H1 (cell line): ENCODE measurements around the gene NUP188. TPM values are rescaled to one million over a fixed set of nuclear protein-coding genes. Genes with fewer than 3 reads are reported as not detected.

Source experiments
- CTCF ChIA-PET: fragments of 300-600 bp; sonication (Branson Sonifier 250); formaldehyde crosslinking; loops from one replicate; lab custom pipeline; 2021; ENCODE audit not compliant: partially characterized antibody; lab: Charles Lee
- POLR2A ChIA-PET: fragments of 300-600 bp; sonication (Branson Sonifier 250); formaldehyde crosslinking; loops from one replicate; lab custom pipeline; 2021; ENCODE audit warnings: inconsistent platforms; ENCODE audit not compliant: partially characterized antibody; lab: Charles Lee
- DNase-seq, 2 experiments: peaks; one replicate each; pipeline versions ENCODE4 v3.0.0 to v3.0.0-alpha.2; 2010 to 2022; ENCODE audit warnings: low spot score in 2 of 2, low read depth in 1 of 2, mixed read lengths in 1 of 2
- FAIRE-seq: peaks from 2 replicates; lab custom pipeline; 2011; peaks lifted over from hg19 to GRCh38; lab: Jason Lieb, UNC
- H2AFZ ChIP-seq: 2 replicates; pipeline ENCODE4 v1.8.1; 2012; ENCODE audit warnings: low read length, inconsistent platforms
- H2AK5ac ChIP-seq: 2 replicates; pipeline ENCODE4 v1.6.1; 2013; ENCODE audit warnings: low read depth, low read length
- H2BK120ac ChIP-seq: replicated peaks from 2 replicates; pipeline ENCODE3; 2013; ENCODE audit warnings: low read depth, low read length, inconsistent platforms
- H2BK12ac ChIP-seq: 2 replicates; pipeline ENCODE4 v1.6.1; 2013; ENCODE audit warnings: low read depth, low read length
- H2BK15ac ChIP-seq: 2 replicates; pipeline ENCODE4 v1.6.1; 2013; ENCODE audit warnings: low read length
- H2BK20ac ChIP-seq: 2 replicates; pipeline ENCODE4 v1.6.1; 2013; ENCODE audit warnings: low read length
- H2BK5ac ChIP-seq: 2 replicates; pipeline ENCODE4 v1.6.1; 2013; ENCODE audit warnings: low read depth, low read length
- H3K14ac ChIP-seq: 2 replicates; pipeline ENCODE4 v1.6.1; 2013; ENCODE audit warnings: inconsistent platforms; ENCODE audit not compliant: insufficient read length
- H3K18ac ChIP-seq: 2 replicates; pipeline ENCODE4 v1.6.1; 2013; ENCODE audit warnings: low read length; ENCODE audit errors: extremely low read depth
- H3K23ac ChIP-seq: 2 replicates; pipeline ENCODE4 v1.6.1; 2013; ENCODE audit warnings: inconsistent platforms; ENCODE audit not compliant: insufficient read length
- H3K23me2 ChIP-seq: 2 replicates; pipeline ENCODE4 v1.6.1; 2013; ENCODE audit warnings: low read depth, low read length
- H3K27ac ChIP-seq: 2 replicates; pipeline ENCODE4 v1.6.1; 2011; ENCODE audit warnings: low read depth, low read length, inconsistent platforms
- H3K27me3 ChIP-seq, 4 experiments: replicated peaks in 1 of 4; 1 replicate in 1 of 4; 2 replicates in 3 of 4; pipeline versions ENCODE4 v1.6.1 to v1.8.1; 2011 to 2013; ENCODE audit warnings: low read length in 3 of 4, mild to moderate bottlenecking in 3 of 4, inconsistent platforms in 2 of 4, mixed read lengths in 2 of 4, moderate library complexity in 1 of 4; ENCODE audit not compliant: control insufficient read depth in 3 of 4, insufficient read depth in 3 of 4; ENCODE audit errors: extremely low read depth in 1 of 4
- H3K36me3 ChIP-seq, 4 experiments: 2 replicates each; pipeline versions ENCODE4 v1.6.1 to v1.8.1; 2011 to 2013; ENCODE audit warnings: mild to moderate bottlenecking in 4 of 4, low read length in 3 of 4, moderate library complexity in 2 of 4, control low read depth in 1 of 4, inconsistent platforms in 1 of 4; ENCODE audit not compliant: insufficient read depth in 4 of 4, control insufficient read depth in 2 of 4
- H3K4ac ChIP-seq: replicated peaks from 2 replicates; pipeline ENCODE3; 2013; ENCODE audit warnings: low read length, low read depth, mixed read lengths, inconsistent platforms; ENCODE audit not compliant: insufficient read length
- H3K4me1 ChIP-seq, 4 experiments: replicated peaks in 1 of 4; 1 replicate in 1 of 4; 2 replicates in 3 of 4; pipeline versions ENCODE4 v1.6.1 to v1.8.1; 2011 to 2013; ENCODE audit warnings: low read length in 3 of 4, inconsistent platforms in 2 of 4, mixed read lengths in 1 of 4; ENCODE audit not compliant: insufficient read depth in 4 of 4, control insufficient read depth in 3 of 4
- H3K4me2 ChIP-seq, 2 experiments: 2 replicates each; pipeline versions ENCODE4 v1.6.1 to v1.8.1; 2011 to 2013; ENCODE audit warnings: low read depth in 2 of 2, low read length in 2 of 2, control low read depth in 1 of 2, inconsistent platforms in 1 of 2, mild to moderate bottlenecking in 1 of 2; ENCODE audit not compliant: insufficient read depth in 1 of 2
- H3K4me3 ChIP-seq, 4 experiments: fragments of 200-600, 300-600 bp in 1 of 4; sonication (generic), shearing (Covaris generic), sonication (Bioruptor Twin) in 1 of 4; 2 replicates each; pipeline versions ENCODE4 v1.5.1 to v1.8.1; 2011 to 2016; ENCODE audit warnings: low read length in 4 of 4, low read depth in 3 of 4, control low read depth in 2 of 4, inconsistent platforms in 2 of 4, mild to moderate bottlenecking in 2 of 4, mixed read lengths in 1 of 4, moderate library complexity in 1 of 4; ENCODE audit not compliant: insufficient read depth in 2 of 4; ENCODE audit errors: extremely low read depth in 1 of 4
- H3K56ac ChIP-seq: replicated peaks from 2 replicates; pipeline ENCODE3; 2013; ENCODE audit warnings: low read depth, mild to moderate bottlenecking, mixed read lengths, low read length, inconsistent platforms; ENCODE audit not compliant: insufficient read length
- H3K79me1 ChIP-seq: 2 replicates; pipeline ENCODE4 v1.6.1; 2013; ENCODE audit warnings: low read depth, low read length, control low read depth
- H3K79me2 ChIP-seq, 2 experiments: 2 replicates each; pipeline versions ENCODE4 v1.6.1 to v1.8.1; 2012 to 2013; ENCODE audit warnings: low read length in 2 of 2, mild to moderate bottlenecking in 2 of 2, inconsistent platforms in 1 of 2; ENCODE audit not compliant: insufficient read depth in 2 of 2, control insufficient read depth in 1 of 2
- H3K9ac ChIP-seq, 4 experiments: replicated peaks in 1 of 4; 1 replicate in 1 of 4; 2 replicates in 3 of 4; pipeline versions ENCODE4 v1.6.1 to v1.8.1; 2011 to 2013; ENCODE audit warnings: low read depth in 3 of 4, low read length in 3 of 4, control low read depth in 2 of 4, mild to moderate bottlenecking in 2 of 4, moderate library complexity in 2 of 4, inconsistent platforms in 1 of 4; ENCODE audit errors: extremely low read depth in 1 of 4
- H3K9me3 ChIP-seq, 2 experiments: 2 replicates each; pipeline versions ENCODE4 v1.6.1 to v1.8.1; 2012 to 2013; ENCODE audit warnings: mild to moderate bottlenecking in 2 of 2, moderate library complexity in 2 of 2, control low read depth in 1 of 2, inconsistent platforms in 1 of 2, low read depth in 1 of 2, low read length in 1 of 2, mixed read lengths in 1 of 2; ENCODE audit not compliant: insufficient read depth in 2 of 2
- H4K20me1 ChIP-seq, 2 experiments: replicated peaks in 1 of 2; 2 replicates each; pipeline versions ENCODE3 to v1.8.1; 2011 to 2013; ENCODE audit warnings: inconsistent platforms in 2 of 2, low read length in 2 of 2, mild to moderate bottlenecking in 1 of 2; ENCODE audit not compliant: insufficient read depth in 2 of 2, control insufficient read depth in 1 of 2
- H4K5ac ChIP-seq: 2 replicates; pipeline ENCODE4 v1.6.1; 2013; ENCODE audit warnings: low read length, low read depth, mixed read lengths, inconsistent platforms; ENCODE audit not compliant: insufficient read length
- H4K8ac ChIP-seq: 2 replicates; pipeline ENCODE4 v1.8.0; 2013; ENCODE audit warnings: mild to moderate bottlenecking, moderate library complexity, low read length, inconsistent platforms; ENCODE audit not compliant: insufficient read depth; ENCODE audit errors: extremely low read depth
- H4K91ac ChIP-seq: replicated peaks from 2 replicates; pipeline ENCODE3; 2013; ENCODE audit warnings: low read length, mixed read lengths, inconsistent platforms; ENCODE audit not compliant: insufficient read length
- JUN ChIP-seq: IDR thresholded peaks from 2 replicates; pipeline ENCODE4 v1.6.1; 2011; ENCODE audit warnings: low read depth, mild to moderate bottlenecking, improper control_type of control experiment, low read length
- KDM5A ChIP-seq: fragments of 200-600 bp; IDR thresholded peaks from 2 replicates; pipeline ENCODE4 v1.7.1; 2012; ENCODE audit warnings: mild to moderate bottlenecking, low read length, inconsistent platforms, mixed read lengths
- TBP ChIP-seq: IDR thresholded peaks from 2 replicates; pipeline ENCODE4 v1.6.1; 2011; ENCODE audit warnings: low read depth, low read length, improper control_type of control experiment
- WGBS, 2 experiments: shearing (Covaris generic) in 1 of 2; methylation state at CpG; one replicate each; pipeline versions ENCODE4 v1.1.6 to v1.1.7; 2013 to 2015; ENCODE audit warnings: low lambda C conversion rate in 2 of 2, mixed read lengths in 2 of 2, inconsistent platforms in 1 of 2, low coverage in 1 of 2, missing lambda C conversion rate in 1 of 2; ENCODE audit not compliant: insufficient replicate concordance in 2 of 2, insufficient coverage in 1 of 2, insufficient read length in 1 of 2; ENCODE audit errors: extremely low coverage in 1 of 2, missing lambda C conversion rate in 1 of 2; 5-methylcytosine and 5-hydroxymethylcytosine counted together
- polyA plus RNA-seq, 7 experiments: library from polyadenylated mRNA; depleted of rRNA in 3 of 7; stranded (reverse) in 5 of 7; unstranded in 2 of 7; fragments of >200 nt in 5 of 7; fragments of 200-250 nt in 2 of 7; gene quantifications; 1 replicate in 5 of 7; 2 replicates in 1 of 7; 4 replicates in 1 of 7; pipeline versions ENCODE4 v1.2.1 to v1.2.3, GENCODE V29; 2011 to 2013; ENCODE audit warnings: missing spikeins in 2 of 7, mixed read lengths in 2 of 7
- total RNA-seq: library from RNA; stranded (reverse); fragmentation: NEBNext Ultra II Directional; extraction: Animal tissue kit (Norgen Biotek cat#: 25700); gene quantifications from 2 replicates; pipeline ENCODE4 v1.2.1, GENCODE V29; 2021

The NUP188 gene
- total and polyA plus RNA-seq, 2 of the 8 experiments (the other 6 are each of a cell fraction or from before 2014, with no cell fraction given) = 90.1 to 111 TPM

- no peak overlapping the region for H3K9ac ChIP-seq
- POLR2A ChIA-PET = interaction anchor here (0.7 to 1.5 kb wide), 5 partner anchors 9 to 84 kb away, joined by 3 to 4 read pairs (median 3); no protein-coding TSS in a partner anchor
- no peak for TF ChIP-seq TBP
- TF ChIP-seq KDM5A = no peak
- TF ChIP-seq JUN = no peak
Observed at GRCh38 chr9:128903079-128903461, 44.4 kb upstream of the NUP188 start.

More at GRCh38 chr9:128903079-128903461, 44.4 kb upstream of the NUP188 start:
- Histone ChIP-seq H3K14ac (no peak overlapping the region), H2BK5ac (no peak overlapping the region), H3K9me3 (no peaks in the 10 kb centered on the region), H2BK120ac (no peak overlapping the region), H3K23me2 (no peaks in the 10 kb centered on the region), H4K20me1 (peaks cover 7 to 17% of the 10 kb centered on the region in 2 experiments), H3K27ac (no peak overlapping the region), H2BK12ac (0 out of 2 replicates have a peak overlapping the region, but pooled peaks have one; percentile 17), H3K4me1 (peaks cover 0 to 4% (median 0%) of the 10 kb centered on the region in 4 experiments; a peak in 1 of 7 replicates), H2BK20ac (no peak overlapping the region), H3K4ac (no peak overlapping the region), H3K56ac (no peak overlapping the region), H3K4me2 (no peak overlapping the region), H3K79me1 (peaks cover 13% of the 10 kb centered on the region), H2AFZ (no peak overlapping the region), H3K36me3 (peaks cover 9 to 16% (median 11%) of the 10 kb centered on the region in 4 experiments; a peak in 6 of 8 replicates), H3K4me3 (no peak overlapping the region), H4K8ac (peak overlapping the region; percentile 28), H2BK15ac (no peak overlapping the region), H3K79me2 (peaks cover 3 to 55% of the 10 kb centered on the region in 2 experiments; a peak in 3 of 4 replicates), H4K91ac (no peak overlapping the region), H2AK5ac (no peak overlapping the region), H3K23ac (no peak overlapping the region), H3K18ac (no peak overlapping the region), H3K27me3 (no peaks in the 10 kb centered on the region), H4K5ac (no peak overlapping the region)
- DNase-seq = no peak
- CTCF ChIA-PET = interaction anchor here (1.0 kb wide), 1 partner anchor 33 kb away, joined by 3 read pairs; no protein-coding TSS in a partner anchor
- no CpG with 5 or more reads among the region's 2 CpGs for WGBS, 2 experiments
- no peak for FAIRE-seq
